Mesodermal cell (in vitro differentiated cells): ENCODE results near the gene SLC48A1. TPM values are rescaled to one million over a fixed set of nuclear protein-coding genes. Genes with fewer than 3 reads are reported as not detected.

ENCODE experiments used
- H3K27ac ChIP-seq: 2 replicates; pipeline ENCODE4 v1.7.0; 2013; ENCODE audit warnings: mild to moderate bottlenecking, low read depth, low read length, moderate library complexity; ENCODE audit not compliant: severe bottlenecking
- H3K36me3 ChIP-seq: 2 replicates; pipeline ENCODE4 v1.7.1; 2013; ENCODE audit warnings: mild to moderate bottlenecking, low read length, moderate library complexity; ENCODE audit not compliant: control insufficient read depth, insufficient read depth
- H3K4me1 ChIP-seq: one replicate; pipeline ENCODE4 v1.7.1; 2013; ENCODE audit warnings: mild to moderate bottlenecking, low read length; ENCODE audit not compliant: insufficient read depth, control insufficient read depth, poor library complexity, severe bottlenecking
- H3K4me3 ChIP-seq: 2 replicates; pipeline ENCODE4 v1.7.0; 2013; ENCODE audit warnings: low read length, control low read depth, mild to moderate bottlenecking; ENCODE audit not compliant: insufficient read depth, poor library complexity, severe bottlenecking; ENCODE audit errors: extremely low read depth
- H3K9me3 ChIP-seq: 2 replicates; pipeline ENCODE4 v1.7.1; 2013; ENCODE audit warnings: mild to moderate bottlenecking, low read length, moderate library complexity; ENCODE audit not compliant: control insufficient read depth
- WGBS, 2 experiments: methylation state at CpG; one replicate each; pipeline ENCODE4 v1.1.5; 2013; ENCODE audit warnings: missing lambda C conversion rate in 2 of 2; ENCODE audit not compliant: insufficient coverage in 2 of 2; 5-methylcytosine and 5-hydroxymethylcytosine counted together
- polyA plus RNA-seq, 2 experiments: library from polyadenylated mRNA; stranded (reverse); fragments of 50-300 nt; gene quantifications; one replicate each; pipeline ENCODE4 v1.2.3, GENCODE V29; 2013

The SLC48A1 gene
- 13.9 TPM for polyA plus RNA-seq (2013, experiment 1 of 2)
- 14.5 TPM for polyA plus RNA-seq (2013, experiment 2 of 2)

DNA sequence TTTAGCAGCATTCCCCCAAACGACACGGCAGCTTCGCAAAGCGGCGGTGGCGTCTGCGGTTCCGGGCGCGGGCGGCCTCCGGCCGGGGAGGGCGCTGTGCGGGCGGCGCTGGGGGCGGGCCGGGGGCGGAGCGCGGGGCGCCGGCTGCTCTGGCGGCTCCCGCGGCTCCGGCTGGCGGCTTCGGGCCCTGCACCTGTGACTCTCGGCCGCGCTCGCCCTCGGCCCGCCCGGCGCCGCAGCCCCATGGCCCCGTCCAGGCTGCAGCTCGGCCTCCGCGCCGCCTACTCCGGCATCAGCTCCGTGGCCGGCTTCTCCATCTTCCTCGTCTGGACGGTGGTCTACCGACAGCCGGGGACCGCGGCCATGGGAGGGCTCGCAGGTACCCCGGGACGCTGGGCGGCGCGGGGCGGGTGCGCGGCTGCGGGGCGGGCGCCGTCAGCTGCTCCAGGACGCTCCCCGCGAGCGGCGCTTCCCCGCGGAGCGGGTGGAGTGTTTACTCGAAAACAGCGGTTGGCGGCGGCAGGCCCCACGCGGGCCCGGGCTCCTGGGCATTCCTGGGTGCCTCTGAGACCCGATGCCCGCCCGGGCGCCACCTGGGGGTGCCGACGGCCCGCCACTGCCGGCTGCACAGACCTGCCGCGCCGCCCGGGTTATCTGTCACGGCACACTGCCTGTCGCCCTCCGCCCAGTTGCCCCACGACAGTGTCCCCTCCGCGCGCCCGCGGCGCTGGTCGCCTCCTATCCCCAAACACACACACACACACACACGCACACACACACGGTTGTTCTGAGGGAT, at the start of gene SLC48A1:
Gene SLC48A1 (plus strand): TSS at position 177 of the 796 bp plus-strand sequence. CDS start 67 bp downstream, at position 244.
- 1% methylated on average over 66 to 80 of the region's 106 CpGs for WGBS, 2 experiments
- Histone ChIP-seq H3K4me1 (peaks cover 50% of the 10 kb centered on the region), H3K27ac (no peak within 1 kb of the TSS)

DNA sequence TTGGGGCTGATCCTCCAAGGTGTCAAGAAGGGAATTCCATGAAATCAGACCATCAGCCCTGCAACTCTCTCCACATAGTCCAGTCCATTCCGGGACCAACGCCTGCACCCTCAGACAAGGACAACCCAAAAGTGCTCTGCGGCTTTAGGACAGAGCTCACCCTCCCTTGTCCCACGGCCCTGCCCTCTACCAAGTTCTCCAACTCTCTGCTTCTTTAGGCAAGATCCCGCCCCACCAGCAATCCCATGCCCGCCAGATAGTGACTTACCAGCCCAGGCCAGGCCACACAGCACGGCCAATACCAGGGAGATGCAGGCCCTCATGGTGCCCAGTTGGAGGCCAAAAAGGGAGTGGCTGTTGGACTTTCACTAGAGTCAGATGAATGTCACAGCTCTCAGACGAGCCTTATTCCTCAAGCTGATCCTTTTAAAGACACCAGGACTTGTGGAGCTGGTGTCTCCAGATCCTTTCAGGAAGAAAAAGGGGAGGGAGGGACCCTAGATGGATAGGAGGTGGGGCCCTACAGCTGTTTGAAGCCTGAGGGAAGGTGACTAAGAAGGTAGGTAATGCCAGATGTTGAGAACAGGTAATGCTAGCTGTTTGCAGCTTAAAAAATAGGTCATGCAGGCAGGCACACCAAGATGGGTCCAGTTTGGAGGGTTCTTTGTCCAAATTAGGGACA, 47.8 kb upstream of the SLC48A1 start, which contains the start of gene ENDOU:
Gene ENDOU (minus strand): TSS at position 400 of the 682 bp plus-strand sequence. CDS start 77 bp downstream, at position 323.
- H3K27ac ChIP-seq: no peak within 1 kb of the TSS
- H3K4me3 ChIP-seq: no peak within 1 kb of the TSS
- H3K36me3 ChIP-seq: no peaks in the 10 kb centered on the region
- peaks cover 6% of the 10 kb centered on the region for H3K4me1 ChIP-seq
- 87 to 92% methylated on average over 6 of the region's 8 CpGs for WGBS, 2 experiments
- H3K9me3 ChIP-seq: no peaks in the 10 kb centered on the region

More for the DNA sequence above, at the start of gene SLC48A1:
- no peaks in the 10 kb centered on the region for H3K9me3 ChIP-seq
- peak within 1 kb of the TSS; percentile 60 for H3K4me3 ChIP-seq
- H3K36me3 ChIP-seq: no peaks in the 10 kb centered on the region

DNA sequence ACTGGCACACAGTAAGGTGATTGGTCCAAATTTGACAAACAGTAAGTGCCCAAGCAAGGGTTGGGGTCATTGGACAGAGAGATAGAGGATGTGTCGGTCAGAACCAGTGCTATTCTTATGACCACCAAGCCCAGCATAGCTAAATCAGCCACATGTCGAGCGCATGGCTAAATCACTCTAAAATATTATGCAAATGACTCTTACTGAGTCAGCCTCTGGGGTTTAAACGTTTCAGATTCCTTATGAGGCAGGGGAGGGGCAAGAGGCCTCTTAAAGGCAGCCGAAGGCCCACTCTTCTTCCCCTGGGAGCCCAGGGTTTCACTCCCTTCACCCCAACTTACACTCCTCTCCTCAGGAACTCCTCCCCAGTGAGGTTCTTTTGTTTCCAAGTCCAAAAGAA, 47.1 kb upstream of the SLC48A1 start:
- peaks cover 6% of the 10 kb centered on the region for H3K4me1 ChIP-seq
- H3K36me3 ChIP-seq: no peaks in the 10 kb centered on the region
- H3K9me3 ChIP-seq: no peaks in the 10 kb centered on the region
- no peak overlapping the region for H3K27ac ChIP-seq
- 71 to 83% methylated on average over 1 to 3 of the region's 5 CpGs for WGBS, 2 experiments
- no peak overlapping the region for H3K4me3 ChIP-seq

DNA sequence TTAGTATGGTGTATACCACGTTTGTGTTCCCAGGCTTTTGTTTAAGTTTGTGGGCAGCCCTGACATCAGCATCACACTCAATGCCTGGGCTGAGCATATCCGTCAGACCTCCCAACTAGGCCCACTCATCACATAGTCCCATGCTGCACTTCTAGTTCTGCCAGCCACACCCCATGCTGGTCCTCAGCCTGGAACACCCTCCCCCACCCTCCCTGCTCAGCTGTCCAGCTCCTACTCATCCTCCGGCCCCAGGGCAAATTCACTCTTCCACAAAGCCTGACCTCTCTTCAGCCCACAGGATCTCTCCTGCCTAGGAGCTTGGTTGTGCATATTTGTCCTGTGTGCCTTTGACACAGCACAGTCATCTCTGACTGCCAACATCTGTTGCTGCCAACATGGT, 43.8 kb upstream of the SLC48A1 start:
- H3K4me3 ChIP-seq: no peak overlapping the region
- H3K36me3 ChIP-seq: no peaks in the 10 kb centered on the region
- peaks cover 6% of the 10 kb centered on the region for H3K4me1 ChIP-seq
- no peaks in the 10 kb centered on the region for H3K9me3 ChIP-seq
- WGBS, 2 experiments: 89% methylated on average over 2 of the region's 3 CpGs; no CpG with 5 or more reads in 1 of the 2 experiments
- H3K27ac ChIP-seq: no peak overlapping the region

DNA sequence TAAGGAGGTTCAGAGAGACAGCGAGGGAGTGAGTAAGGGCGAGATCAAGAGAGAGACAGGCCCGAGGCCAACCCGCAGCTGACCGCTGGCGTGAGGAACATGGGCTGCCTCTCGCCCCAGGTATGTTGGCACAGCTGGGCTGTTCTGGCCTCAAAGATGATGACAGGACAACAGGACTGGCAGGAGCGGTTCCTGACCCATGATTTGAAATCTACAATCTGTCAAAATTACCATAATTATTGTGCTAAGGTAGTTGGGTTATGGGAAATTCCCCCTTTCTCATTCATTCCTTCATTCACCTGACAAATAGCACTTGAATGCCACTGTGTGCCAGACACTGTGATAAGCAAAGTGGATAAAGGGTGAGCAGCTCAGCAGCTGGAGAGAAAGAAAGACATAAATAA, 42.7 kb upstream of the SLC48A1 start:
- Histone ChIP-seq H3K36me3 (no peaks in the 10 kb centered on the region), H3K27ac (no peak overlapping the region)
- 96 to 97% methylated on average over 7 of the region's 8 CpGs for WGBS, 2 experiments

DNA sequence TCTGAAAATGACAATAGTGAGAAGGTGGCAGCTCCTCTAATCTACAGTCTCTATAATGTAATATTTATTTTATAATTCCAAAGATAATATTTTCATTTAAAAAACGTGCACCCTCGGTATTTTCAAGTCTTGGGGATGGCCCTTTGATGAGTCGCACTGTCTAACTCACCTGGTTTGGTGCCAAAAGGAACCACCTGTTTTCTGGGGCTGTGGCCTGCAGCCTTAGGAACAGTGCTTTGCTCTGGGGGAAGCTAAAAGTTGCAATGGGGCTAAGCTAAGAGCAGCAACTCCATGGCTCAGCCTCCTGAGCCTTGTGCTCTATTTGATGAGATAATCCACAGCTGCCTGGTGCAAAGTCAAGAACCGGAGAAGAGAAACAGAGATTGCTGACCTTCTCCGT, 41.3 kb upstream of the SLC48A1 start:
- WGBS, 2 experiments: 93 to 94% methylated on average over 3 to 5 of the region's 5 CpGs
- no peak overlapping the region for H3K4me3 ChIP-seq
- H3K36me3 ChIP-seq: no peaks in the 10 kb centered on the region
- H3K4me1 ChIP-seq: peaks cover 12% of the 10 kb centered on the region
- H3K9me3 ChIP-seq: no peaks in the 10 kb centered on the region
- H3K27ac ChIP-seq: no peak overlapping the region

More for the DNA sequence above, 42.7 kb upstream of the SLC48A1 start:
- H3K4me3 ChIP-seq: no peak overlapping the region
- H3K9me3 ChIP-seq: no peaks in the 10 kb centered on the region
- H3K4me1 ChIP-seq: peaks cover 13% of the 10 kb centered on the region

DNA sequence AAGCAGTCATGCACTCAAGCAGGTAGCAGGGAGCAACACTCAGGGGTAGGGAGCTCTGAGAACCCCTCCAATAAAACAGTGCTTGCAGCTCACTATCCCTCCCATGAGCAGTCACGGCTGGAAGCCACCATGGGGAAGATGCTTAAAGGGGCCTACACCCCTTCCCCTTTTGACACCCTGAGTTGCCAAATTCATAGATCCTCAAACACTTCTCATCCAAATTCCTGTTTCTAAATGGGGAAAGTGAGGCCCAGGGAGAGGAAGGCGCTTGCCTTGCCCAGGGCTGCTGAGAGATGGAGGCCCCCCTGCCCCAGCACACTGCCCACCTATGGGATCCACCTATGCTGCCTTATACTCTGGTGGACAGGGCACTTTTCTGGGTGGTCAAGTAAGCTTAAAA, 40.5 kb upstream of the SLC48A1 start:
- no peaks in the 10 kb centered on the region for H3K36me3 ChIP-seq
- no peak overlapping the region for H3K27ac ChIP-seq
- no peak overlapping the region for H3K4me3 ChIP-seq
- H3K9me3 ChIP-seq: no peaks in the 10 kb centered on the region
- H3K4me1 ChIP-seq: peaks cover 12% of the 10 kb centered on the region
- WGBS, 2 experiments: 79% methylated on average over 2 of the region's 2 CpGs; no CpG with 5 or more reads in 1 of the 2 experiments

DNA sequence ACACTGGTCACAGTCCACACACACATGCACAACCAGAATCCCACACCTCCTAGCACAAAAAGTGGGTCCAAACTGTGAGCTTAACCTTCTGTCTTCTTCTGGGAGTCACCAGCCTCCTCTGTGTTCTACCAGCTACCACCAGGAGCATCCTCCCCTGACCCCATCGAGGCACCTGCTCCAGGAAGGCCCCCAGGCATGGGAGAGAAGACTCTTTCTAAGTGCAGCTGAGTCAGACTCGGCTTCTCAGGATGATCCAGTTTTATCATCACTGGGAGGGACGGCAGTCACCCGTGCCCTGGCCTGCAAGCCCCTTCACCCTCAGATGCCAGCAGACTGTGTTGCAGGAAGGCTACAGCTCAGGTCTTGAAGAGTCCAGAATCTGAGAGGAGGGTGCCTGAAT, 39.9 kb upstream of the SLC48A1 start:
- Histone ChIP-seq H3K9me3 (no peaks in the 10 kb centered on the region), H3K27ac (no peak overlapping the region), H3K4me1 (peaks cover 12% of the 10 kb centered on the region), H3K36me3 (no peaks in the 10 kb centered on the region), H3K4me3 (no peak overlapping the region)
- WGBS, 2 experiments: 90 to 93% methylated on average over 4 of the region's 4 CpGs

DNA sequence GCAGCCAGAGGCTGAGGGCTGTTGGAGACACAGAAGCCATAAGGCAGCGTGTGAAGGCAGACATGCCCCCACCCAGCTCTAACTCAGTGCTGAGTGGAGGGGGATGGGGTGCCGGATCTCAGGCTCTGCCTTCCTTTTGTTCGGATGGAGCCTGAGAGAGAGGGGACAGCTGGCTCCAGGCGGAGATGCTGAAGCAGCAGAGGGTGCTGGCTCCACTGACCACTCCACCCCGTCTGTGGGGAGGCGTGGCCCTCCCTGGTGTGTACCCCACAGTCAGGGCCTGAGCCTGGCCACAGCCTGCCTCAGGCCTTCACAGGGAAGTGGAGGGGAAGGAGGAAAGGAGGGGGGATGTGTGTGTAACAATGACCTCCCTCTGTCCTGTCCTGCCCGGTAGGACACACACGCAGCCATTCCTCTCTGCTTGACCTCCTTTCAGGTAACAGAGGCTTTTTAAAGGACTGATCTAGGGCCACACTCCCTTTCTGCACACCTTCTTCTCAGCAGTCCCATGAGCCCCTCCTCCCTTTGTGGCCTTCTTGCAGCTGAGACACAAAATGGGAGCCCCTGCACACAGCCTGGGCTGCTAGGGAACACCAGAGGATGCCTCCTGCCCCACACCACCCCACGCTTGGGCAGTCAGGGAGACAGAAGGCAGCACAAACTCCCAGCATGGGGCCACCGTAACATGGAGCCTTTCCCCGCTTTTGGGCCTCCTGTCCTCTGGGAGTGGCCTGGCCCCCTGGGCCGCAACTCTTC, 38.1 kb upstream of the SLC48A1 start:
- H3K27ac ChIP-seq: no peak overlapping the region
- no peak overlapping the region for H3K4me3 ChIP-seq
- no peaks in the 10 kb centered on the region for H3K36me3 ChIP-seq
- H3K4me1 ChIP-seq: peaks cover 9% of the 10 kb centered on the region
- WGBS, 2 experiments: 63 to 66% methylated on average over 7 to 9 of the region's 12 CpGs
- H3K9me3 ChIP-seq: no peaks in the 10 kb centered on the region

DNA sequence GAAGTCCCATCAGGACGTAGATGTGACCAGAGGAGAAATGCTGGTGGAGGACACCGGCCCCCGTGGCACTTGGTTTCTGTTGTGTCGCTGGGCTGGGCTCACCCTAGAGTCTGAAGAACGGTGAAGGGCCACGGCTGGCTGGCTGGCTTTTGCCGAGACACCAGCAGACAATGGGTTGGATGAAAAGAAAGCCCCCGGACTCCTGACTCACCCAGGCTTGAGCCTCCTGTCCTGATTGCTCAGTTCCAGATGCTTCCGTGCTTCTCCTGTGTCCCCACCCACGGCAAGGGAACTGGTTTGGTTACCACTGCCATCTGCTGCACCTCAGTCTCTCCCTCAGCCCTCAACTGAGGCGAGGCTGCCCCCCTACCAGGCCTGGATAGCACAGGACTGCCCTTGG, 37.4 kb upstream of the SLC48A1 start:
- H3K4me3 ChIP-seq: no peak overlapping the region
- WGBS, 2 experiments: 91 to 95% methylated on average over 8 to 9 of the region's 11 CpGs
- H3K27ac ChIP-seq: no peak overlapping the region
- H3K36me3 ChIP-seq: no peaks in the 10 kb centered on the region
- peaks cover 9% of the 10 kb centered on the region for H3K4me1 ChIP-seq
- H3K9me3 ChIP-seq: no peaks in the 10 kb centered on the region
